ENCODE measurements around the gene TRMT10B. TPM values are rescaled to one million over a fixed set of nuclear protein-coding genes. Genes with fewer than 3 reads are reported as not detected.
A peak's percentile ranks its signal among the peaks of the same experiment; 100 is the strongest.

TRMT10B gene
- total RNA-seq, 1 experiment from 2014 or later, result 5.7 TPM

DNA sequence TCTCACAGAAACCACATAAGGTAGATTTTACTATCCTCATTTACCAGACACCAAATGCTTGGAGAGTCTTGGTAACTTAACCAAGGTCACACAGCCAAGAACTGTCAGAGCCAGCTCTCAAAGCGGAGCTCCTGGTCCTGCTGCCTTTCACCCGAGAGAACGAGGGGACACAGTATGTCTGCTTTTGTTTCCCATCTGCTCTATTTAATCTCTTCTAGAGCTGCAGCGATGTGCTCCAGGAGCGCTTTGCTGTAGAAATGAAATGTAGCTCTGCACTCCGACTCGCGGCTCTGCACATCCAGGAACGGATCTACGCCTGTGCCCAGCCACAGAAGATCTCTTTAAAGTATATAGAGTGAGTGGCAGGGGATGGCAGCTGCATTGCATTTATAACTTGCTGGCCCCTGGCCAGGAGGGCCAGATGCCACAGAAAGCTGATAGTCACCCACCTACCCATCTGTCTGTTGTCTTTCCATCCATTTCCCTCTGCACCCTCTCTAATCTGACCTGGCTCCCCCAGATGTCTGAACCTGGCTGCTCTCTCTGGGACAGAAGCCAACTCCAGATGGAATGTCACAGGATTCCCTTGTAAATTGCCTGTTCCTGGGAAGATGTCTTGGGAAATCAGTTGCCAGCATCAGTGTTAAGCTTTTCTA is 21.4 kb upstream of the TRMT10B start:
- DNase-seq, result no peak
- no peaks in the 10 kb centered on the region for H3K27me3 ChIP-seq (ENCODE audit: insufficient read depth, low read length)
- TF ChIP-seq, protein P1, sequence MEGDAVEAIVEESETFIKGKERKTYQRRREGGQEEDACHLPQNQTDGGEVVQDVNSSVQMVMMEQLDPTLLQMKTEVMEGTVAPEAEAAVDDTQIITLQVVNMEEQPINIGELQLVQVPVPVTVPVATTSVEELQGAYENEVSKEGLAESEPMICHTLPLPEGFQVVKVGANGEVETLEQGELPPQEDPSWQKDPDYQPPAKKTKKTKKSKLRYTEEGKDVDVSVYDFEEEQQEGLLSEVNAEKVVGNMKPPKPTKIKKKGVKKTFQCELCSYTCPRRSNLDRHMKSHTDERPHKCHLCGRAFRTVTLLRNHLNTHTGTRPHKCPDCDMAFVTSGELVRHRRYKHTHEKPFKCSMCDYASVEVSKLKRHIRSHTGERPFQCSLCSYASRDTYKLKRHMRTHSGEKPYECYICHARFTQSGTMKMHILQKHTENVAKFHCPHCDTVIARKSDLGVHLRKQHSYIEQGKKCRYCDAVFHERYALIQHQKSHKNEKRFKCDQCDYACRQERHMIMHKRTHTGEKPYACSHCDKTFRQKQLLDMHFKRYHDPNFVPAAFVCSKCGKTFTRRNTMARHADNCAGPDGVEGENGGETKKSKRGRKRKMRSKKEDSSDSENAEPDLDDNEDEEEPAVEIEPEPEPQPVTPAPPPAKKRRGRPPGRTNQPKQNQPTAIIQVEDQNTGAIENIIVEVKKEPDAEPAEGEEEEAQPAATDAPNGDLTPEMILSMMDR (conservative IDR thresholded peaks at IDR 0.05), result no peak

More for the DNA sequence above, 21.4 kb upstream of the TRMT10B start:
- no peak overlapping the region for H3K23ac ChIP-seq (ENCODE audit: insufficient read length, low read depth, low read length)
- H4K5ac ChIP-seq (ENCODE audit: insufficient read length, low read depth, low read length), result no peak overlapping the region
- no peak overlapping the region for H2AK5ac ChIP-seq (ENCODE audit: insufficient read length, low read length)
- H3K4me2 ChIP-seq (ENCODE audit: insufficient read depth, insufficient read length, low read length), result no peak overlapping the region
- no peak overlapping the region for H2BK12ac ChIP-seq (ENCODE audit: insufficient read length, low read depth, low read length)
- no peak overlapping the region for H3T11ph ChIP-seq (ENCODE audit: low read length)
- no peak overlapping the region for H3K4ac ChIP-seq (ENCODE audit: low read depth, low read length)
- H2BK5ac ChIP-seq (ENCODE audit: insufficient read length, low read length), result no peak overlapping the region
- Mint-ChIP-seq H3K9me3 (no peaks in the 10 kb centered on the region), H3K4me3 (no peak overlapping the region), H3K36me3 (ENCODE audit: insufficient read depth in 1 of 3, low read depth in 3 of 3) (no peaks in the 10 kb centered on the region), H3K27ac (0 out of 7 replicates have a peak overlapping the region, but pooled peaks of 1 of the 3 experiments have one; percentile 34), H3K4me1 (peaks cover 18 to 20% of the 10 kb centered on the region in 2 experiments), H3K27me3 (ENCODE audit: low read depth) (peaks cover 15% of the 10 kb centered on the region)
- H2BK15ac ChIP-seq (ENCODE audit: low read depth, low read length), result no peak overlapping the region
- H3K56ac ChIP-seq (ENCODE audit: insufficient read length, low read depth, low read length), result no peak overlapping the region
- H2BK20ac ChIP-seq (ENCODE audit: low read depth, low read length, poor library complexity, severe bottlenecking), result no peak overlapping the region
- no CpG with 5 or more reads among the region's 10 CpGs for WGBS (ENCODE audit: extremely low coverage, insufficient read length, low lambda C conversion rate)
- no peak overlapping the region for H4K8ac ChIP-seq (replicated peaks; ENCODE audit: insufficient read length, low read depth, low read length)
- no peaks in the 10 kb centered on the region for H3K79me2 ChIP-seq (ENCODE audit: insufficient read depth, low read length)
- no peak overlapping the region for H3K9ac ChIP-seq (ENCODE audit: extremely low read depth, insufficient read length, low read length)
- no peak overlapping the region for H3K27ac ChIP-seq (ENCODE audit: insufficient read length, low read depth, low read length)
- no peaks in the 10 kb centered on the region for H3K79me1 ChIP-seq (ENCODE audit: insufficient read depth, low read depth, low read length, poor library complexity, severe bottlenecking)
- H2BK120ac ChIP-seq (ENCODE audit: low read depth, low read length, poor library complexity, severe bottlenecking), result no peak overlapping the region
- no peak overlapping the region for H3K18ac ChIP-seq (ENCODE audit: insufficient read length, low read depth, low read length)
- no peaks in the 10 kb centered on the region for H3K4me1 ChIP-seq (ENCODE audit: insufficient read depth, low read length)
- H2AFZ ChIP-seq (ENCODE audit: low read length), result no peak overlapping the region
- no peaks in the 10 kb centered on the region for H3K23me2 ChIP-seq (ENCODE audit: insufficient read length, low read depth, low read length, poor library complexity, severe bottlenecking)
- H4K91ac ChIP-seq (ENCODE audit: insufficient read length, low read depth, low read length), result no peak overlapping the region
- no peaks in the 10 kb centered on the region for H3K9me3 ChIP-seq (ENCODE audit: control insufficient read depth, low read depth, low read length)
- H4K20me1 ChIP-seq (ENCODE audit: control insufficient read depth, insufficient read depth, insufficient read length), result peaks cover 2% of the 10 kb centered on the region
- H3K14ac ChIP-seq (ENCODE audit: insufficient read depth, low read length), result no peak overlapping the region
